ENCODE measurements around the gene PDGFC. TPM values are rescaled to one million over a fixed set of nuclear protein-coding genes. Genes with fewer than 3 reads are reported as not detected.

The PDGFC gene
- total and polyA plus RNA-seq, 2 of the 8 experiments (the other 6 are each of a cell fraction or from before 2014, with no cell fraction given) = 0.65 to 2.7 TPM

DNA sequence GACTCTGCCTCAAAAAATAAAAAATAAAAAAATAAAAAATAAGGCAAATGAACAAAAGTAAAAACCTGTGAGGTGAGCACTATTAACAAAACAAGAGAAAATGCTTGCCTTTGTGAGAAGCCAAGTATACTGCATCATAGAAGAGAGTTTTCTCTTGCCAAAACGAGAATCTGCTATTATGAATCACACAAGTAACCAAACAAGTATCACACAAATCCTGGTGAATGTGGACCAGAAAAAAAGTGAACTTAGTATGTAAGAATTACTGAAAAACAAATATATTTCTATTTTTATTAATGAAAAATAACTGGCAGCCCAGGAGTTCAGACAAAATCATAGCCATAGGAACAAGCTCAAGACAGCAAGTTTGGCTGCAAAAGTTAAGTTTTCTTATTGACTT lies 193.5 kb downstream of the PDGFC start:
- TF ChIP-seq JUN (IDR thresholded peaks at IDR 0.05; ENCODE audit: low read depth, low read length) (no peak), RAD21 (IDR thresholded peaks at IDR 0.05 in 1 of 2, conservative IDR thresholded peaks at IDR 0.05 in 1 of 2; ENCODE audit: low read depth in 2 of 2, low read length in 2 of 2) (no peak), POLR2A (IDR thresholded peaks at IDR 0.05; ENCODE audit: control extremely low read depth in 1 of 2, low read depth in 2 of 2, low read length in 2 of 2) (no peak), TAF1 (IDR thresholded peaks at IDR 0.05; ENCODE audit: low read depth, low read length) (no peak), YY1 (IDR thresholded peaks at IDR 0.05; ENCODE audit: low read depth, low read length) (no peak), SRF (IDR thresholded peaks at IDR 0.05; ENCODE audit: low read depth, low read length) (no peak), EZH2 (IDR thresholded peaks at IDR 0.05; ENCODE audit: low read depth, low read length, severe bottlenecking) (no peak), BACH1 (IDR thresholded peaks at IDR 0.05; ENCODE audit: low read length) (no peak), RBBP5 (IDR thresholded peaks at IDR 0.05; ENCODE audit: borderline replicate concordance, low read depth, low read length) (no peak)
- POLR2A ChIA-PET (ENCODE audit: partially characterized antibody) = interaction anchor here (0.6 kb wide), 1 partner anchor 183 kb away, joined by 3 read pairs; no protein-coding TSS in a partner anchor
- H3K4me2 ChIP-seq (ENCODE audit: insufficient read depth in 1 of 2, low read depth in 2 of 2, low read length in 2 of 2) = no peak overlapping the region

More for the DNA sequence above, 193.5 kb downstream of the PDGFC start:
- no peak overlapping the region for H3K9ac ChIP-seq (replicated peaks in 1 of 4; ENCODE audit: extremely low read depth in 1 of 4, low read depth in 3 of 4, low read length in 3 of 4)
- no peaks in the 10 kb centered on the region for H3K23me2 ChIP-seq (ENCODE audit: low read depth, low read length)
- H2AK5ac ChIP-seq (ENCODE audit: low read depth, low read length) = no peak overlapping the region
- no peak overlapping the region for H2BK5ac ChIP-seq (ENCODE audit: low read depth, low read length)
- FAIRE-seq (no peak), DNase-seq (ENCODE audit: low read depth in 1 of 2, low spot score in 2 of 2) (no peak)
- H3K9me3 ChIP-seq (ENCODE audit: insufficient read depth in 2 of 2, low read depth in 1 of 2, low read length in 1 of 2) = no peaks in the 10 kb centered on the region
- no peak overlapping the region for H2BK20ac ChIP-seq (ENCODE audit: low read length)
- no peak overlapping the region for H4K8ac ChIP-seq (ENCODE audit: extremely low read depth, insufficient read depth, low read length)
- no peak overlapping the region for H3K56ac ChIP-seq (replicated peaks; ENCODE audit: insufficient read length, low read depth, low read length)
- no peak overlapping the region for H2AFZ ChIP-seq (ENCODE audit: low read length)
- H3K14ac ChIP-seq (ENCODE audit: insufficient read length) = no peak overlapping the region
- H2BK15ac ChIP-seq (ENCODE audit: low read length) = no peak overlapping the region
- H4K5ac ChIP-seq (ENCODE audit: insufficient read length, low read depth, low read length) = no peak overlapping the region
- no peak overlapping the region for H4K91ac ChIP-seq (replicated peaks; ENCODE audit: insufficient read length, low read length)
- peaks cover 0 to 3% (median 0%) of the 10 kb centered on the region in 4 experiments; a peak in 1 of 7 replicates for H3K4me1 ChIP-seq (replicated peaks in 1 of 4; ENCODE audit: control insufficient read depth in 3 of 4, insufficient read depth in 4 of 4, low read length in 3 of 4)
- no peaks in the 10 kb centered on the region for H3K27me3 ChIP-seq (replicated peaks in 1 of 4; ENCODE audit: control insufficient read depth in 3 of 4, extremely low read depth in 1 of 4, insufficient read depth in 3 of 4, low read length in 3 of 4)
- H4K20me1 ChIP-seq (replicated peaks in 1 of 2; ENCODE audit: control insufficient read depth in 1 of 2, insufficient read depth in 2 of 2, low read length in 2 of 2) = no peaks in the 10 kb centered on the region
- no peak overlapping the region for H3K27ac ChIP-seq (ENCODE audit: low read depth, low read length)
- H3K79me1 ChIP-seq (ENCODE audit: low read depth, low read length) = no peaks in the 10 kb centered on the region
- CTCF ChIA-PET (ENCODE audit: partially characterized antibody) = no interaction called here
- no peak overlapping the region for H3K23ac ChIP-seq (ENCODE audit: insufficient read length)
- 88% methylated on average over 1 of the region's 1 CpG; no CpG with 5 or more reads in 1 of the 2 experiments for WGBS, 2 experiments (ENCODE audit: extremely low coverage in 1 of 2, insufficient coverage in 1 of 2, insufficient read length in 1 of 2, insufficient replicate concordance in 2 of 2, low coverage in 1 of 2, low lambda C conversion rate in 2 of 2, missing lambda C conversion rate in 1 of 2)
- H3K36me3 ChIP-seq (ENCODE audit: control insufficient read depth in 2 of 4, insufficient read depth in 4 of 4, low read length in 3 of 4) = no peaks in the 10 kb centered on the region
- no peak overlapping the region for H2BK12ac ChIP-seq (ENCODE audit: low read depth, low read length)
- no peak overlapping the region for H3K4ac ChIP-seq (replicated peaks; ENCODE audit: insufficient read length, low read depth, low read length)
- no peak overlapping the region for H3K18ac ChIP-seq (ENCODE audit: extremely low read depth, low read length)
- H3K79me2 ChIP-seq (ENCODE audit: control insufficient read depth in 1 of 2, insufficient read depth in 2 of 2, low read length in 2 of 2) = no peaks in the 10 kb centered on the region
- no peak overlapping the region for H2BK120ac ChIP-seq (replicated peaks; ENCODE audit: low read depth, low read length)
- no peak overlapping the region for H3K4me3 ChIP-seq (ENCODE audit: extremely low read depth in 1 of 4, insufficient read depth in 2 of 4, low read depth in 3 of 4, low read length in 4 of 4)
